Glomerular visceral epithelial cell (primary cell): ENCODE data around the gene P2RY13.

Experiments
- DNase-seq: peaks from one replicate; pipeline ENCODE4 v3.0.0-alpha.2; 2016; ENCODE audit errors: extremely low spot score

P2RY13 gene

GRCh38 chr3:151320131-151320530, 9.2 kb downstream of the P2RY13 start:
- DNase-seq, result no peak

- no peak for DNase-seq
Observed at GRCh38 chr3:151319628-151320027, 9.7 kb downstream of the P2RY13 start.

- no peak for DNase-seq
Observed at GRCh38 chr3:151318991-151319390, 10.4 kb downstream of the P2RY13 start.

GRCh38 chr3:151318313-151318712, 11.0 kb downstream of the P2RY13 start:
- no peak for DNase-seq

- DNase-seq, result peak; percentile 61
Observed at GRCh38 chr3:151316267-151316991, 12.9 kb downstream of the P2RY13 start, which contains the start of gene GPR87. GPR87 (minus strand) TSS chr3:151316820; CDS start chr3:151300100, 16,720 bp downstream.

GRCh38 chr3:151315846-151316245, 13.5 kb downstream of the P2RY13 start:
- DNase-seq, result no peak

- no peak for DNase-seq
Observed at GRCh38 chr3:151315136-151315535, 14.2 kb downstream of the P2RY13 start.

GRCh38 chr3:151314593-151314992, 14.8 kb downstream of the P2RY13 start:
- DNase-seq, result no peak

GRCh38 chr3:151314137-151314536, 15.2 kb downstream of the P2RY13 start:
- no peak for DNase-seq

- DNase-seq, result no peak
Observed at GRCh38 chr3:151312972-151313371, 16.4 kb downstream of the P2RY13 start.

GRCh38 chr3:151309566-151309965, 19.8 kb downstream of the P2RY13 start:
- DNase-seq, result no peak

- DNase-seq, result no peak
Observed at GRCh38 chr3:151307583-151308488, 21.5 kb downstream of the P2RY13 start.

- no peak for DNase-seq
Observed at GRCh38 chr3:151307131-151307530, 22.2 kb downstream of the P2RY13 start.

GRCh38 chr3:151306168-151306810, 23.1 kb downstream of the P2RY13 start:
- peak; percentile 22 for DNase-seq

GRCh38 chr3:151305775-151306151, 23.6 kb downstream of the P2RY13 start:
- DNase-seq, result no peak

- peak; percentile 95 for DNase-seq
Observed at GRCh38 chr3:151305060-151305774, 24.1 kb downstream of the P2RY13 start.

GRCh38 chr3:151303751-151304150, 25.6 kb downstream of the P2RY13 start:
- DNase-seq, result no peak

GRCh38 chr3:151301787-151302186, 27.6 kb downstream of the P2RY13 start:
- DNase-seq, result no peak

- no peak for DNase-seq
Observed at GRCh38 chr3:151300539-151300938, 28.8 kb downstream of the P2RY13 start.

GRCh38 chr3:151299006-151299405, 30.3 kb downstream of the P2RY13 start:
- no peak for DNase-seq

- no peak for DNase-seq
Observed at GRCh38 chr3:151297429-151297828, 31.9 kb downstream of the P2RY13 start.

- no peak for DNase-seq
Observed at GRCh38 chr3:151296226-151296625, 33.1 kb downstream of the P2RY13 start.
